Natural killer cell (primary cell): ENCODE results near the gene SMU1. TPM values are rescaled to one million over a fixed set of nuclear protein-coding genes. Genes with fewer than 3 reads are reported as not detected.

Experiments used
- ATAC-seq, 3 donors: fragments of 150-1000 bp in 2 of 3; fragments of 200-7000 bp in 1 of 3; cut with Tn5 transposase; 1 replicate in 1 of 3; 2 replicates in 2 of 3; pipeline ENCODE4 v1.10.0; 2021; ENCODE audit warnings: mild to moderate bottlenecking in 2 of 3, moderate library complexity in 2 of 3
- DNase-seq, 2 donors: peaks; one replicate each; pipeline versions ENCODE4 v3.0.0 to v3.0.0-alpha.2; 2013 to 2021; ENCODE audit warnings: mixed read lengths in 1 of 2
- H3K27ac ChIP-seq: one replicate; pipeline ENCODE4 v1.5.1; 2013; ENCODE audit warnings: mild to moderate bottlenecking, low read length
- H3K27me3 ChIP-seq: one replicate; pipeline ENCODE4 v1.6.1; 2013; ENCODE audit warnings: low read length; ENCODE audit not compliant: control insufficient read depth, insufficient read depth
- H3K36me3 ChIP-seq: one replicate; pipeline ENCODE4 v1.6.1; 2013; ENCODE audit warnings: low read length; ENCODE audit not compliant: control insufficient read depth, insufficient read depth
- H3K4me1 ChIP-seq: one replicate; pipeline ENCODE4 v1.6.1; 2013; ENCODE audit warnings: low read length; ENCODE audit not compliant: control insufficient read depth, insufficient read depth
- H3K4me3 ChIP-seq: one replicate; pipeline ENCODE4 v1.5.1; 2013; ENCODE audit warnings: low read length
- H3K9me3 ChIP-seq: one replicate; pipeline ENCODE4 v1.6.1; 2013; ENCODE audit warnings: low read length; ENCODE audit not compliant: control insufficient read depth, insufficient read depth
- H3K27ac Mint-ChIP-seq, 2 donors: one replicate each; pipeline ENCODE4 v1.8.0; 2022; ENCODE audit warnings: mild to moderate bottlenecking in 2 of 2, mixed read lengths in 2 of 2, moderate library complexity in 1 of 2
- H3K27me3 Mint-ChIP-seq, 2 donors: one replicate each; pipeline ENCODE4 v1.8.0; 2022; ENCODE audit warnings: low read depth in 2 of 2, mixed read lengths in 2 of 2
- H3K36me3 Mint-ChIP-seq: one replicate; pipeline ENCODE4 v1.8.0; 2022; ENCODE audit warnings: mixed read lengths
- H3K4me1 Mint-ChIP-seq, 2 donors: one replicate each; pipeline ENCODE4 v1.8.0; 2022; ENCODE audit warnings: mixed read lengths in 2 of 2
- H3K4me3 Mint-ChIP-seq: one replicate; pipeline ENCODE4 v1.8.0; 2022; ENCODE audit warnings: mild to moderate bottlenecking, moderate library complexity, mixed read lengths
- H3K9me3 Mint-ChIP-seq, 2 donors: one replicate each; pipeline ENCODE4 v1.8.0; 2022; ENCODE audit warnings: mixed read lengths in 2 of 2
- CTCF ChIP-seq: fragments of 200-600 bp; IDR thresholded peaks from one replicate; pipeline ENCODE4 v1.8.0; 2022; ENCODE audit warnings: antibody characterized with exemption
- WGBS: methylation state at CpG from one replicate; pipeline ENCODE4 v1.1.7; 2013; ENCODE audit warnings: missing lambda C conversion rate; ENCODE audit not compliant: insufficient coverage; 5-methylcytosine and 5-hydroxymethylcytosine counted together
- intact Hi-C: fragments of 100-400 bp; cut with micrococcal nuclease; formaldehyde crosslinking; loops from one replicate; pipeline ENCODE4 v1.14.2; 2022
- total RNA-seq, 4 donors: library from RNA; stranded (reverse); fragments of 120-200 nt in 1 of 4; gene quantifications; one replicate each; pipeline versions ENCODE4 v1.2.3 to v1.2.4, GENCODE V29; 2013 to 2022

Gene SMU1
- total RNA-seq, 3 donors from 2014 or later (not counting 1 experiment from before 2014, with no cell fraction given) = 21.9 to 23.2 (median 22.1) TPM

GRCh38 chr9:33113799-33114547 is 37.5 kb upstream of the SMU1 start:
- peak overlapping the region; percentile 41 for H3K4me3 Mint-ChIP-seq
- peak; percentile 65 to 74 (median 71) for ATAC-seq
- peaks cover 34 to 41% of the 10 kb centered on the region in 2 donors for H3K4me1 Mint-ChIP-seq

GRCh38 chr9:33112094-33112493 is 35.6 kb upstream of the SMU1 start:
- H3K9me3 Mint-ChIP-seq = no peaks in the 10 kb centered on the region
- Histone ChIP-seq H3K4me1 (peaks cover 31% of the 10 kb centered on the region), H3K27ac (peak overlapping the region; percentile 6), H3K4me3 (no peak overlapping the region), H3K27me3 (no peaks in the 10 kb centered on the region), H3K9me3 (no peaks in the 10 kb centered on the region), H3K36me3 (peaks cover 60% of the 10 kb centered on the region)
- no peak for TF ChIP-seq CTCF
- peak overlapping the region; percentile 78 to 84 for H3K27ac Mint-ChIP-seq
- no peak overlapping the region for H3K4me3 Mint-ChIP-seq
- peaks cover 8% of the 10 kb centered on the region for H3K36me3 Mint-ChIP-seq
- peaks cover 23 to 31% of the 10 kb centered on the region in 2 donors for H3K4me1 Mint-ChIP-seq
- intact Hi-C loops = loop anchor here (10.0 kb wide), 1 partner anchor 53 kb away; the partner anchor contains the start of gene B4GALT1
- no peak for ATAC-seq
- no peak for DNase-seq
- 100% methylated on average over 4 of the region's 4 CpGs for WGBS
- peaks cover 0 to 2% of the 10 kb centered on the region in 2 donors for H3K27me3 Mint-ChIP-seq

More at GRCh38 chr9:33113799-33114547, 37.5 kb upstream of the SMU1 start:
- H3K27ac ChIP-seq = no peak overlapping the region
- peaks cover 41% of the 10 kb centered on the region for H3K4me1 ChIP-seq
- DNase-seq = peak in 1 of 2 donors; percentile 41
- peaks cover 0 to 2% of the 10 kb centered on the region in 2 donors for H3K27me3 Mint-ChIP-seq
- 70% methylated on average over 11 of the region's 11 CpGs for WGBS
- no peak overlapping the region for H3K4me3 ChIP-seq
- no peaks in the 10 kb centered on the region for H3K9me3 ChIP-seq
- no peaks in the 10 kb centered on the region for H3K9me3 Mint-ChIP-seq
- H3K36me3 Mint-ChIP-seq = peaks cover 8% of the 10 kb centered on the region
- H3K36me3 ChIP-seq = peaks cover 71% of the 10 kb centered on the region
- peak overlapping the region; percentile 78 to 85 for H3K27ac Mint-ChIP-seq
- no peak for TF ChIP-seq CTCF
- no peaks in the 10 kb centered on the region for H3K27me3 ChIP-seq
- intact Hi-C loops = loop anchor here (10.0 kb wide), 1 partner anchor 51 kb away; the partner anchor contains the start of gene B4GALT1

- TF ChIP-seq CTCF = no peak
- Mint-ChIP-seq H3K27ac (peak overlapping the region; percentile 69 to 84), H3K4me1 (peaks cover 19 to 26% of the 10 kb centered on the region in 2 donors), H3K27me3 (peaks cover 0 to 2% of the 10 kb centered on the region in 2 donors), H3K36me3 (peaks cover 8% of the 10 kb centered on the region), H3K4me3 (no peak overlapping the region), H3K9me3 (no peaks in the 10 kb centered on the region)
- Histone ChIP-seq H3K27me3 (no peaks in the 10 kb centered on the region), H3K4me1 (peaks cover 26% of the 10 kb centered on the region), H3K27ac (peak overlapping the region; percentile 6), H3K4me3 (no peak overlapping the region), H3K9me3 (no peaks in the 10 kb centered on the region), H3K36me3 (peaks cover 60% of the 10 kb centered on the region)
- DNase-seq = no peak
- no peak for ATAC-seq
- intact Hi-C loops = loop anchor here (10.0 kb wide), 1 partner anchor 53 kb away; the partner anchor contains the start of gene B4GALT1
- WGBS = 91% methylated on average over 5 of the region's 5 CpGs
Measured at GRCh38 chr9:33111631-33112030, 35.2 kb upstream of the SMU1 start.
